ENCODE results near the gene OARD1. TPM values are rescaled to one million over a fixed set of nuclear protein-coding genes. Genes with fewer than 3 reads are reported as not detected.

The OARD1 gene
- polyA plus RNA-seq, 1 of the 3 experiments (the other 2 are of a cell fraction): 5.6 TPM

GRCh38 chr6:41040101-41040939, 31.8 kb downstream of the OARD1 start:
- TF ChIP-seq FOXM1 (IDR thresholded peaks at IDR 0.05; ENCODE audit: low read depth): no peak
- TF ChIP-seq FOSL2 (IDR thresholded peaks at IDR 0.05; ENCODE audit: borderline replicate concordance, low read depth): no peak
- no peak for TF ChIP-seq POLR2AphosphoS5 (IDR thresholded peaks at IDR 0.05; ENCODE audit: low read depth, low read length)
- TF ChIP-seq CTCF (IDR thresholded peaks at IDR 0.05): no peak
- no peak for TF ChIP-seq CHD2 (IDR thresholded peaks at IDR 0.05; ENCODE audit: low read length, partially characterized antibody)
- TF ChIP-seq RFX5 (IDR thresholded peaks at IDR 0.05; ENCODE audit: low read length): no peak
- no peak for TF ChIP-seq GABPA (IDR thresholded peaks at IDR 0.05; ENCODE audit: low read depth)
- TF ChIP-seq MXI1 (IDR thresholded peaks at IDR 0.05; ENCODE audit: low read depth, low read length): no peak
- TF ChIP-seq ZBTB33 (IDR thresholded peaks at IDR 0.05; ENCODE audit: borderline replicate concordance, low read depth): no peak
- no peak for TF ChIP-seq TAF1 (IDR thresholded peaks at IDR 0.05; ENCODE audit: borderline replicate concordance, low read depth, low read length)
- TF ChIP-seq JUND (IDR thresholded peaks at IDR 0.05): no peak
- no peak for TF ChIP-seq TCF12 (IDR thresholded peaks at IDR 0.05)
- TF ChIP-seq PBX3 (IDR thresholded peaks at IDR 0.05): no peak
- no peak for TF ChIP-seq IRF3 (IDR thresholded peaks at IDR 0.05; ENCODE audit: low read depth, low read length)
- TF ChIP-seq TEAD4 (IDR thresholded peaks at IDR 0.05; ENCODE audit: borderline replicate concordance, insufficient read depth): no peak
- no peak for TF ChIP-seq NRF1 (IDR thresholded peaks at IDR 0.05; ENCODE audit: low read depth, low read length)
- TF ChIP-seq SMC3 (IDR thresholded peaks at IDR 0.05; ENCODE audit: low read depth, low read length): no peak
- TF ChIP-seq REST (IDR thresholded peaks at IDR 0.05; ENCODE audit: low read depth, low read length): no peak
- no peak for TF ChIP-seq EP300 (IDR thresholded peaks at IDR 0.05; ENCODE audit: borderline replicate concordance in 1 of 2, low read depth in 1 of 2, low read length in 1 of 2)
- Histone ChIP-seq H3K27ac (ENCODE audit: low read depth in 2 of 2, low read length in 1 of 2) (no peak overlapping the region), H3K9me3 (no peaks in the 10 kb centered on the region), H3K9ac (no peak overlapping the region), H3K79me2 (ENCODE audit: insufficient read depth) (no peaks in the 10 kb centered on the region), H3K4me1 (ENCODE audit: control insufficient read depth in 1 of 2, insufficient read depth in 2 of 2, low read depth in 1 of 2, low read length in 1 of 2) (no peaks in the 10 kb centered on the region; a peak in 1 of 4 replicates), H4K20me1 (ENCODE audit: insufficient read depth) (no peaks in the 10 kb centered on the region), H2AFZ (ENCODE audit: low read depth) (no peak overlapping the region), H3K4me3 (ENCODE audit: low read depth in 2 of 2, low read length in 1 of 2) (no peak overlapping the region), H3K4me2 (no peak overlapping the region), H3K9me2 (no peaks in the 10 kb centered on the region), H3F3A (replicated peaks; ENCODE audit: insufficient read depth) (no peaks in the 10 kb centered on the region), H3K36me3 (replicated peaks in 1 of 2; ENCODE audit: control insufficient read depth in 1 of 2, insufficient read depth in 2 of 2, low read length in 1 of 2) (no peaks in the 10 kb centered on the region), H3K27me3 (ENCODE audit: insufficient read depth) (no peaks in the 10 kb centered on the region)
- ChIA-PET POLR2A (interaction anchor here (1.3 kb wide), 1 partner anchor 10 kb away, joined by 5 read pairs; no protein-coding TSS in a partner anchor), CTCF (interaction anchor here (1.3 to 4.2 kb wide), 7 partner anchors 12 to 1059 kb away, joined by 3 to 30 read pairs (median 4); partner anchors contain the start of gene APOBEC2)
- 45% methylated on average over 6 of the region's 6 CpGs for WGBS (ENCODE audit: low lambda C conversion rate)
- DNase-seq: no peak
